Measurements from ENCODE around the gene CCP110.
"Not testable (repeated sequence)": the region's sequence is repeated elsewhere in the genome, so short reads cannot be mapped to it uniquely, and the experiment has no call there.

The CCP110 gene

DNA sequence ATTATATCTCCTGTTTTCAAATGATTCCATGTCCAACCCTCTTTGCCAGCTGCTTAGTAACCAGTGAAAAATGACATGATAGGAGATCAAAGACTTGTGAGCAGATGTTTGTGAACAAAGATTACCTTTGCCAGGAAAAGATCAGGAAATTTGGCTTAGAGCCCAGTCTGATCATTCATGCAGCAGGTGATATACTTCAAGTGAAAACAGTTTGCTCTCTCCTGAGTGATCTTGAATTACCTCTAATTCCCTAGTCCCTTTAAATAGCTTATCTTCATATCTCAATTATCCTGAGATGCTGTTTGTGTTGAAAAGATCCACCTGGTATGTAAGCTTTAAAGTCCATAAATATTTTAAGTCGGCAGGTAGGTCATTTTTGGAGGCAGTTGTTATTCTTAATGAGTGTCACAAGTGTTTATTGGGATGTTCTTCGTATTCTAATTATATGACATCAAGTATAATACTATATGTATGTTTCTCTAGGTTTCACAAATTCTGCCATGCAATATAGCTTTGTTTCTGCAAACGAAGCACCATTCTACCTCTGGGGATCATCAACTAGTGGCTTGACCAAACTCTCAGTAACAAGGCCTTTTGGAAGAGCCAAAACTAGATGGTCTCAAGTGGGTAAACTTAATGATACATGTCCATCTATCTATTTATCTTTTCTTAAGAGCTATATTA lies 18.5 kb downstream of the CCP110 start:
- no peak for DNase-seq (ENCODE audit: low spot score)
- no peak overlapping the region for H3K27ac ChIP-seq
- TF ChIP-seq, protein P1, sequence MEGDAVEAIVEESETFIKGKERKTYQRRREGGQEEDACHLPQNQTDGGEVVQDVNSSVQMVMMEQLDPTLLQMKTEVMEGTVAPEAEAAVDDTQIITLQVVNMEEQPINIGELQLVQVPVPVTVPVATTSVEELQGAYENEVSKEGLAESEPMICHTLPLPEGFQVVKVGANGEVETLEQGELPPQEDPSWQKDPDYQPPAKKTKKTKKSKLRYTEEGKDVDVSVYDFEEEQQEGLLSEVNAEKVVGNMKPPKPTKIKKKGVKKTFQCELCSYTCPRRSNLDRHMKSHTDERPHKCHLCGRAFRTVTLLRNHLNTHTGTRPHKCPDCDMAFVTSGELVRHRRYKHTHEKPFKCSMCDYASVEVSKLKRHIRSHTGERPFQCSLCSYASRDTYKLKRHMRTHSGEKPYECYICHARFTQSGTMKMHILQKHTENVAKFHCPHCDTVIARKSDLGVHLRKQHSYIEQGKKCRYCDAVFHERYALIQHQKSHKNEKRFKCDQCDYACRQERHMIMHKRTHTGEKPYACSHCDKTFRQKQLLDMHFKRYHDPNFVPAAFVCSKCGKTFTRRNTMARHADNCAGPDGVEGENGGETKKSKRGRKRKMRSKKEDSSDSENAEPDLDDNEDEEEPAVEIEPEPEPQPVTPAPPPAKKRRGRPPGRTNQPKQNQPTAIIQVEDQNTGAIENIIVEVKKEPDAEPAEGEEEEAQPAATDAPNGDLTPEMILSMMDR (IDR thresholded peaks at IDR 0.05), result no peak
- H3K4me3 ChIP-seq, result no peak overlapping the region

DNA sequence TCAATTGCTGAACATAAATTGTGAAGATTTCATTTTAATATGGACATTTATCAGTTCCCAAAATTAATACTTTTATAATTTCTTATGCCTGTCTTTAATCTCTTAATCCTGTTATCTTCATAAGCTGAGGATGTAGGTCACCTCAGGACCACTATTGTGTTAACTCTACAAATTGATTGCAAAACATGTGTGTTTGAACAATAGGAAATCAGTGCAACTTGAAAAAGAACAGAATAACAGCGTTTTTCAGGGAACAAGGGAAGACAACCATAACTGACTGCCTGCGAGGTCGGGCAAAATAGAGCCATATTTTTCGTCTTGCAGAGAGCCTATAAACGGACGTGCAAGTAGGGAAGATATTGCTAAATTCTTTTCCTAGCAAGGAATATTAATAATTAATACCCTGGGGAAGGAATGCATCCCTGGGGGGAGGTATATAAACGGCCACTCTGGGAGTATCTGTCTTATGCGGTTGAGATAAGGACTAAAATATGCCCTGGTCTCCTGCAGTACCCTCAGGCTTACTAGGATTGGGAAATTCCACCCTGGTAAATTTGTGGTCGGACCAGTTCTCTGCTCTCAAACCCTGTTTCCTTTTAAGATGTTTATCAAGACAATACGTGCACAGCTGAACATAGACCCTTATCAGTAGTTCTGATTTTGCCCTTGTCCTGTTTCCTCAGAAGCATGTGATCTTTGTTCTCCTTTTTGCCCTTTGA lies 19.7 kb downstream of the CCP110 start:
- H3K4me3 ChIP-seq; H3K27ac ChIP-seq; DNase-seq (ENCODE audit: low spot score): not testable (repeated sequence)

DNA sequence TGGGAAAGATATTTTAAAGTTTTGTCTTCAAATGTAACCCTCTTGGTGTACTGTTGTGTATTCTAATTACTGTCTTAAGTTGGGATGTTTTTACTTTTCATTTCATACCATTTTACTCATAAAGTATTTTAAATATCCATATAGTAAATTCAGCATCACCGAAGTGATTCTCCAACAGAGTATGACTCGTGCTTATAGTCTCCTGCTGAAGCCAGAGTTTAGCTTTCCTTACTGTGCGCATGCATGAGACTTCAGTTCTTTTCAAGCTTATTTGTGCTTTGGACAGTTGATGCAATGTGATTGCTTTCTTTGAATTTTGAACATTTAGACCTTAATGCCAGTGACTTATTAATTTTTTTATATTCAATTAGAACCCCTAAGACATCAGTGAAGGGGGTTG lies 24.4 kb downstream of the CCP110 start:
- no peak for DNase-seq (ENCODE audit: low spot score)
- Histone ChIP-seq H3K4me3 (no peak overlapping the region), H3K27ac (no peak overlapping the region)
- TF ChIP-seq, protein P1 (IDR thresholded peaks at IDR 0.05), result no peak

DNA sequence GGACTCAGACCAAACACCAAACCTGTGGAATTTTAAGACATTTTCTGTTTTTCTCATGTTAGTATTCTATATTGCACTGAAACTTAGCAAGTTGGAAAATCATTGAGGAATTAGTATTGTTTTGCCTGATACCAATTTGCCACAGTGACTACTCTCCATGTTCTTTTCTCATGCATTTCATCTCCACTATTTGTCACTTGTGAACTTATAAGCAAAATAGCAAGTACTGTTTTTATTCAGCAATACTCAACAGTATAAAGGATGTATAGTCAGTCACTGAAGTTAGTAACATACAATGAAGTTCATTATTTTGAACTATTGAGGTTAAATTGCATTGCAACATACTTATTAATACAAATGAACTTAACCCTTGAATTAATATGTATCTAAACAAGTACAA lies 25.9 kb downstream of the CCP110 start:
- Histone ChIP-seq H3K27ac (no peak overlapping the region), H3K4me3 (no peak overlapping the region)
- DNase-seq (ENCODE audit: low spot score), result no peak
- TF ChIP-seq, protein P1 (IDR thresholded peaks at IDR 0.05), result no peak

DNA sequence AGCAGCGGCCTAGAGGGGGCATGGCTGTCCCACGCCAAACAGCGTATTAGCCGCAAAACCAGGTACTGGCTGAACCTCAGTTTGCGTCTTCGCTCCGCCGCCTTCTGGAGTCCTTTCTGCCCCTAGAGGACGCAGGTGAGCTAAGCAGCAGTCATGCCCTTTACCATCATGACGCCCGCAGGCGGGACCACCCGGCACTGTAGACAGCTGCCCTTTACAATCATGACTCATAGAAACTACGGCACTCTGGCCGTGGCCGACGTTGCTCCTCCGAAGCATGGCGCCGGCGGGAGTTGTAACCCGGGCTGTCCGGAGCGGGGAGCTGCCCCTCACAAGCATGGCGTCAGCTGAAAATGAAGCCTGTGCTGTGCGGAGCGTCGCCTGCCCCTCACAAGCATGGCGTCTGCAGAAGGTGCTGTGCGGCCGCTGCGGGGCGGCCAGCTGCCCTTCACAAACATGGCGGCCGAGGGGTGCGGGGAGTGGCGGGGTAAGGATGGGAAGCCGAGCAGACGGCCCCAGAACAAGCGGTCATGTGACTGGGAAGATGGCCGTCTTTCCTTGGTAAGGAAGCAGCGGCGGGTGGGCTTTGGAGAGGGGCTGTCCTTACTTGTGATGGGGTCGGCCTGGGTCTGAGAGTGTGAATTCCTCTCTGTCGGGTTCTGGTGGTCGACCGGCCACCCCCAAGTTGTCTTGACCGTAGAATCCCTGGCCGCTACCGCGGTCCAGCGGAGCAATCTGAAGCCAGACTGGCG lies 31.6 kb downstream of the CCP110 start, which contains the start of gene VPS35L:
Gene VPS35L, plus strand, starts transcription at position 518 of the 752 bp plus-strand sequence. Its CDS starts 27 bp downstream, at position 545.
- Histone ChIP-seq H3K4me3 (peak within 1 kb of the TSS; percentile 76), H3K27ac (peak within 1 kb of the TSS; percentile 72 to 95)
- TF ChIP-seq, protein P1 (IDR thresholded peaks at IDR 0.05), result peak; percentile 61
- DNase-seq (ENCODE audit: low spot score), result peak; percentile 99

DNA sequence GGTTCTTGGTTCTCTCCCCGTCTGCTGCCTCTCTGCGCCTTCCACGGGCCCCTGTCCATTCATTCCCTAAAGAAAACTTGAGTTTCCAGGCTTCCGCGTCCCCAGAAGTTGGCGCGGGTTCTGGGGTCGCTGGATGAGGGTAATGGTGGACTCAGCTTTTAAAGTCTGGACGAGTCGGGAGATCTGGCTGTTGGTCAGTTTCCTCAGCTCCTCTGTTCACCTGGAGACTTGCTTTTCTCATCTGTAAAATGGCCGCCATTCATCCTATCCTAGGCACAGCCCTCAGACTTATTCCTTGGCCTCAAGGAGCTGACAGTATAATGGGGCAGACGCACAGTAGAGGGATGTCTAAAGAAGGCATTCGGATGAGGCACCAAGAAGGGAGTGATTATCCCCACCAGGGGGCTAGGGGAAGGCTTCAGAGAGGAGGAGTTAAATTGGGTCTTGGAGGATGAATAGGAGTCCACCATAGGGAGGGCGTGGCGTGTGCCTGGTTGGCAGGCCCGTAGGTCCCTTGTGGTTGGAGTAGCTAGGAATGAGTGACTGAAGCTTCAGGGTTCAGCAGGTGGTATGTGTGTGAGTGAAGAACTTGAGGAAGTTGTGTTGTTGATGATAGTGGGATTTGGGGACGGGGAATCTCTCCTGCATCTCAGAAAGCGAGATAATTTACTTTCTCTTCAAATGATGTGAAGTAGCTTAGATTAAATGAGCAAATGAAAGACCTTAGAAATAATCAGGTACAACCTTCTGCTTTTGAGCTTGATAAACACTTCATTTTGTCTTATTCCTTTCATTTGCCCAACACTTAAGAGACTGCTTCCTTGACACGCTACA lies 32.4 kb downstream of the CCP110 start:
- peak overlapping the region; percentile 72 to 95 for H3K27ac ChIP-seq
- DNase-seq (ENCODE audit: low spot score), result no peak

More for the DNA sequence above, 32.4 kb downstream of the CCP110 start:
- TF ChIP-seq, protein P1 (IDR thresholded peaks at IDR 0.05), result no peak
- H3K4me3 ChIP-seq, result peak overlapping the region; percentile 76
